SKM-1 treated with dmso at 0.1 percent for 144 hours (cell line): Measurements from ENCODE around the gene SPINT1.

ENCODE experiments used
- DNase-seq: peaks from one replicate; lab custom pipeline; 2025; ENCODE audit not compliant: unreplicated experiment; lab: John Stamatoyannopoulos, UW

The SPINT1 gene

DNA sequence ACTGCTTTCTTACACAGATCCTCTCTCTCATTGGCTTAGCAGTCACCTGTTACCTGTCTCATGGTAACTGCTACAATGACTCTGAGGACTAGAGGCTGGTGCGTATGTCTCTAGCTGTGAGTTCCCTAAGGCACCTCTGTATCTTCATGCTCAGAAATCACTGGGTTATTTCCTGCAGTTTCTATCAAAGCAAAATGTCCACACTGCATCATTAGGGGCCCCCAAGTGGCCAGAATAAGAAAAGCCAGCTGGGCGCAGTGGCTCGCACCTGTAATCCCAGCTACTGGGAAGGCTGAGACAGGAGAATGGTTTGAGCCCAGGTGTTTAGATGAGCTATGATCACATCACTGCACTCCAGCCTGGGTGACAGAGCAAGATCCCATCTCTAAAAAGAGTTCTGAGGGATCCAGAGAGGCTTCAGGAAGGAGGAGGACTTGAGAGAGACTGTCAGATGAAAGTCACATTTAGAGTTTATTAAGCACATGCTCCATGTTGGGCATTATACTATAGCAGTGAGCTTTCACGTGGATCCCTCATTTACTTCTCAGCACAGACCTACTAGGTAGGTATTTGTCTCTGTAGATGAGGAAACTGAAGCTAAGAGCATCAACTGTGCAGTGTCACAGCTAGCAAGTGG is 48.1 kb downstream of the SPINT1 start:
- DNase-seq: peak; percentile 25

DNA sequence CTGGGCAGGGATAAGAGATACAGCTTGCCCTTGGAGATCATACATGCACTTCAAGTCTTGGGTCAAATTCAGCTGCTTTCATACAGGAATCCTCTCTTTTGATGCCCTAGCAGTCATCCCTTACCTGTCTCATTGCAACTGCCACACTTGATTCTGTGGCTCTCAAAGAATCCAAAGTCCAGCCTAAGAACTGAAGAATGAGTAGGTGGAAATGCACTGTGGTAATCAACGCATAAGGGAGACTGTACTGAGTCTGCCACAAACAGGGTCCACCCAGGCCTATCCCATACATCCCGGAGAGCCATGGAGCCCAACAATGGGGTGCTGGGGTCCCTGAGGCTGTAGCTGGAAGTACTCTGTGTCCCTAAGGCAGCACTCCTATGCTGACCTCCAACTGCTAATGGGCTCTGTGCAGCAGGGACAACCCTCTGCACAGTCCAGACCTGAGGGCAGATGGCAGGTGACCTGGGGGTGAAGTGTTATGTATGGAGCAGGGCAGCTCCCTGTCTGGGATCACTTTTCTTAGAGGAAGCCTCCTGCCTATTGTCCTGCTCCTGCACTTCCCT is 48.7 kb downstream of the SPINT1 start:
- DNase-seq: no peak

DNA sequence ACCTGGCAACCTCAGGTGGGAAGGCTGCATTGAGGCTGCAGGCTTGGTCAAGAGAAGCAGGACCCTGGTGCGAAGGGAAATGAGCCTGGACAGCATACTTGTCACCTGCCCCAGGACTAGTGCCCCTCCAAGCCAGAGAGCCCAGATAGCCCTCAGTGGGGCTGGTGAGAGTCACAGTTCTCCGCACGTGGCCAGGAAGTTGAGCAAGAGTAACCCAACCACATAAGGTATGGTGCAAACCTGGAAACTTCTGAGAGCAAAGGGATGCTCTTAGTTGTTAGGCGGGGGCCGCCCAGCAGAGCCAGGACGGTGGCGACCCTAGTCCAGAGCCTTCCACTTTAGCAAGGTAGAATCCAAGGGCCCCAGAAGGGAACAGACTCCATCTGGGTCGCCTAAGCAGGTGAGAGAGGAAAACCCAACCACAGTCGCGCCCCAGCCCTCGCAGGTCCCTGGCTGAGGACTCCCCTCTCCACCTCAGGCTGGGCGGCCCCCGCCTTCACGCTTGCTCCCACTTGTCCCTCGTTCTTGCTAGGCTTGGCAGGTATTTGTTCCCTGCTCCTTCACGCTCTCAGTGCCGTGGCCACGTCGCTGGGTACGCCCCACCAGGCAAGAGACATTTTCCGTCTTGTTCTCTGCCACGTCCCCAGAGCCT is 49.3 kb downstream of the SPINT1 start:
- DNase-seq: no peak

DNA sequence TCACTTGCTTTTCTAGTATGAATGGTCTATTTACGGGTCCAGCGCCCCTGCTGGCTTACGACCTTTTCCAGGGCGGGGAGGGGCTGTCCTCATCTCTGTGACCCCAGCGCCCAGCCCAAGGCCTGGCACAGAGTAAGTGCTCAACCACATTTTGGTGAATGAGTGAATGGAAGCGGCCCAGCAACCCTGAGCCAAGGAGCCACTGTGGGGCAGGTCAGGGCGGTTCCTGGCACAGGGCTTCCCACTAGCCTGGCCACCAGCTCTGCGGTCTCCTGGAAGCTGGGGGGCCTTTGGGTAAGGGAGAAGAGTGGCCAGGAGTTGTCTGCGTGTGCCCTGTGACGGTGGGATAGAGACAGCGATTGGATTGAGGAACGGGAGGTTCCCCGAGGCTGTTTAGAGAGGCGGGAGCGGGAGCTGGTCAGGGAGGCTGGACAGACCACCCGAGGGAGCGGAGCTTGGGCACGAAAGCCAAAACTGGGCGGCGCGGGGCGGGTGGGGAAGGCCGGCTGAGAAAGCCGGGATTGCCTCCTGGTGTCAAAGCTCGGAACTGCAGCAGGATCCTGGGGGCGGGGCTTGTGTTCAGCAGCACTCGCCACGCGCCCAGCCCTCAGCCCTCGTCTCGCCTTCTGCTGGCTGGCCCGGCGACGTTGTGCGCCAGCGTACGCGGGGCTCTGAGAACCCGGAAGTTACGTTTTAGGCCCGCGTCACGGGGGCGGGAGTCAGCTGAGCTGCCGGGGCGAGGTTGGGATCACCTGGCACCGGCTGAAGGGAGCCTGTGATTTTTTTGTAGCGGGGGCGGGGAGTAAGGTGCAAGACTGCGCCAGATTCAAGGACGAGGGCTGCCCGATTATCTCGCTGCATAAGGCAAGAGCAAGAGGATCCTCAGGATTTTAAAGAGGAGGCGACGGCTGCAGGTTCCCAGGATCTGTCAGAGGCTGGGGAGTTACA is 50.2 kb downstream of the SPINT1 start, which contains the start of gene VPS18:
Gene VPS18 (plus strand): TSS at position 718 of the 948 bp plus-strand sequence. CDS start 319 bp downstream, outside the sequence.
- peak; percentile 95 for DNase-seq

DNA sequence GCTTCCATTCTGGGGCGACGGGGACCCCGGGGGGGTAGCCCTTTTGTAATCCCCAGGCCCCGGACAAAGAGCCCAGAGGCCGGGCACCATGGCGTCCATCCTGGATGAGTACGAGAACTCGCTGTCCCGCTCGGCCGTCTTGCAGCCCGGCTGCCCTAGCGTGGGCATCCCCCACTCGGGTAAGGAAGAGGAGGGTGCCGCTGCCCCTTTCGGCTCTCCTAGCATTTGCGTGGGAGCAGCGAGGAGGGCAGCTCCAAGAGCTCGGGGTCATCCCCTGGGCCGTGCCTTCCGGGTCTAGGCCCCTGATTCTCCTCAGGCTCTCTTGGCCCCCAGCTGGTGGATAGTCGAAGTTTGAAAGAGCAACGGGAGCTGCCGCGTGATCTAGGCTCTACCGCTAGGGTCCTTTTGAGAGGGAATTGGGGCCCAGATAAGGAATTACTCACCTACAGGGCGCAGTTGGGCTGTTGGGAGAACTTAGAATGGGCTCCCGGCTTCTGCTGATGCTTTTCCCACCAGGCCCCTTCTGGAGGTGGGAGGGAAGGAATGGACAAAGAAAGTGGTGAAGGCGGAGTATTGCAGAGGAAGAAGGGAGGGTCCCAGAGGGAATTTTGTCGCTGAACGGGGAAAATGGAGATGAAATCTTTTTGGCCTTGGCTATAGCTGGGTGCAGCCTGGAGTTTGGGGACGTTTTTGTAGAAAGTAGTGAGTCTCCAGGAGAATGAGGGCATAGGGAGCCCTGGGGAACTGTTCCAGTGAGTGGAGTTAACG is 51.0 kb downstream of the SPINT1 start:
- DNase-seq: peak; percentile 77

DNA sequence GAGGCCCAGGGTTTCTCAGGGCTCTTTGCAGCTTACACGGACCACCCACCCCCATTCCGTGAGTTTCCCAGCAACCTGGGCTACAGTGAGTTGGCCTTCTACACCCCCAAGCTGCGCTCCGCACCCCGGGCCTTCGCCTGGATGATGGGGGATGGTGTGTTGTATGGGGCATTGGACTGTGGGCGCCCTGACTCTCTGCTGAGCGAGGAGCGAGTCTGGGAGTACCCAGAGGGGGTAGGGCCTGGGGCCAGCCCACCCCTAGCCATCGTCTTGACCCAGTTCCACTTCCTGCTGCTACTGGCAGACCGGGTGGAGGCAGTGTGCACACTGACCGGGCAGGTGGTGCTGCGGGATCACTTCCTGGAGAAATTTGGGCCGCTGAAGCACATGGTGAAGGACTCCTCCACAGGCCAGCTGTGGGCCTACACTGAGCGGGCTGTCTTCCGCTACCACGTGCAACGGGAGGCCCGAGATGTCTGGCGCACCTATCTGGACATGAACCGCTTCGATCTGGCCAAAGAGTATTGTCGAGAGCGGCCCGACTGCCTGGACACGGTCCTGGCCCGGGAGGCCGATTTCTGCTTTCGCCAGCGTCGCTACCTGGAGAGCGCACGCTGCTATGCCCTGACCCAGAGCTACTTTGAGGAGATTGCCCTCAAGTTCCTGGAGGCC is 55.8 kb downstream of the SPINT1 start:
- DNase-seq: no peak

DNA sequence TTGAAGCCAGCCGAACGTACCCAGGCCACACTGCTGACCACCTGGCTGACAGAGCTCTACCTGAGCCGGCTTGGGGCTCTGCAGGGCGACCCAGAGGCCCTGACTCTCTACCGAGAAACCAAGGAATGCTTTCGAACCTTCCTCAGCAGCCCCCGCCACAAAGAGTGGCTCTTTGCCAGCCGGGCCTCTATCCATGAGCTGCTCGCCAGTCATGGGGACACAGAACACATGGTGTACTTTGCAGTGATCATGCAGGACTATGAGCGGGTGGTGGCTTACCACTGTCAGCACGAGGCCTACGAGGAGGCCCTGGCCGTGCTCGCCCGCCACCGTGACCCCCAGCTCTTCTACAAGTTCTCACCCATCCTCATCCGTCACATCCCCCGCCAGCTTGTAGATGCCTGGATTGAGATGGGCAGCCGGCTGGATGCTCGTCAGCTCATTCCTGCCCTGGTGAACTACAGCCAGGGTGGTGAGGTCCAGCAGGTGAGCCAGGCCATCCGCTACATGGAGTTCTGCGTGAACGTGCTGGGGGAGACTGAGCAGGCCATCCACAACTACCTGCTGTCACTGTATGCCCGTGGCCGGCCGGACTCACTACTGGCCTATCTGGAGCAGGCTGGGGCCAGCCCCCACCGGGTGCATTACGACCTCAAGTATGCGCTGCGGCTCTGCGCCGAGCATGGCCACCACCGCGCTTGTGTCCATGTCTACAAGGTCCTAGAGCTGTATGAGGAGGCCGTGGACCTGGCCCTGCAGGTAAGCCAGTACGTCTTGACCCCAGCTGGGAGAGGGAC is 56.6 kb downstream of the SPINT1 start:
- DNase-seq: no peak

DNA sequence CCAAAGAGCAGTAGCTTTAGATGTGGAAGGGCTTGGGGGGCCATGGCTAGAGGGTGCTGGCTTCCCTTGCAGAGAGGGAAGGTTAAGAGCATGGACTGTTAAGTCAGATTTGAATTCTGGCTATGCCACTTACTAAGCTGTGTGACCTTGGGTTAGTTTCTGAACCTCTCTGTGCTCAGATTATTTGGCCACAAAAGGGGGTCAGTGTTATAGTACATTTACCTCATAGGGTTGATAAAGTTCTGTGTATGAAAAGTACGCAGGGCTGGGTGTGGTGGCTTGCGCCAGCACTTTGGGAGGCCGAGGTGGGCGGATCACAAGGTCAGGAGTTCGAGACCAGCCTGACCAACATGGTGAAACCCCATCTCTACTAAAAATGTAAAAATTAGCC is 57.2 kb downstream of the SPINT1 start:
- no peak for DNase-seq

DNA sequence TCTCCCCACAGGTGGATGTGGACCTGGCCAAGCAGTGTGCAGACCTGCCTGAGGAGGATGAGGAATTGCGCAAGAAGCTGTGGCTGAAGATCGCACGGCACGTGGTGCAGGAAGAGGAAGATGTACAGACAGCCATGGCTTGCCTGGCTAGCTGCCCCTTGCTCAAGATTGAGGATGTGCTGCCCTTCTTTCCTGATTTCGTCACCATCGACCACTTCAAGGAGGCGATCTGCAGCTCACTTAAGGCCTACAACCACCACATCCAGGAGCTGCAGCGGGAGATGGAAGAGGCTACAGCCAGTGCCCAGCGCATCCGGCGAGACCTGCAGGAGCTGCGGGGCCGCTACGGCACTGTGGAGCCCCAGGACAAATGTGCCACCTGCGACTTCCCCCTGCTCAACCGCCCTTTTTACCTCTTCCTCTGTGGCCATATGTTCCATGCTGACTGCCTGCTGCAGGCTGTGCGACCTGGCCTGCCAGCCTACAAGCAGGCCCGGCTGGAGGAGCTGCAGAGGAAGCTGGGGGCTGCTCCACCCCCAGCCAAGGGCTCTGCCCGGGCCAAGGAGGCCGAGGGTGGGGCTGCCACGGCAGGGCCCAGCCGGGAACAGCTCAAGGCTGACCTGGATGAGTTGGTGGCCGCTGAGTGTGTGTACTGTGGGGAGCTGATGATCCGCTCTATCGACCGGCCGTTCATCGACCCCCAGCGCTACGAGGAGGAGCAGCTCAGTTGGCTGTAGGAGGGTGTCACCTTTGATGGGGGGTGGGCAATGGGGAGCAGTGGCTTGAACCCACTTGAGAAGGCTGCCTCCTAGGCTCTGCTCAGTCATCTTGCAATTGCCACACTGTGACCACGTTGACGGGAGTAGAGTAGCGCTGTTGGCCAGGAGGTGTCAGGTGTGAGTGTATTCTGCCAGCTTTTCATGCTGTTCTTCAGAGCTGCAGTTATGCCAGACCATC is 59.0 kb downstream of the SPINT1 start:
- peak; percentile 99 for DNase-seq

DNA sequence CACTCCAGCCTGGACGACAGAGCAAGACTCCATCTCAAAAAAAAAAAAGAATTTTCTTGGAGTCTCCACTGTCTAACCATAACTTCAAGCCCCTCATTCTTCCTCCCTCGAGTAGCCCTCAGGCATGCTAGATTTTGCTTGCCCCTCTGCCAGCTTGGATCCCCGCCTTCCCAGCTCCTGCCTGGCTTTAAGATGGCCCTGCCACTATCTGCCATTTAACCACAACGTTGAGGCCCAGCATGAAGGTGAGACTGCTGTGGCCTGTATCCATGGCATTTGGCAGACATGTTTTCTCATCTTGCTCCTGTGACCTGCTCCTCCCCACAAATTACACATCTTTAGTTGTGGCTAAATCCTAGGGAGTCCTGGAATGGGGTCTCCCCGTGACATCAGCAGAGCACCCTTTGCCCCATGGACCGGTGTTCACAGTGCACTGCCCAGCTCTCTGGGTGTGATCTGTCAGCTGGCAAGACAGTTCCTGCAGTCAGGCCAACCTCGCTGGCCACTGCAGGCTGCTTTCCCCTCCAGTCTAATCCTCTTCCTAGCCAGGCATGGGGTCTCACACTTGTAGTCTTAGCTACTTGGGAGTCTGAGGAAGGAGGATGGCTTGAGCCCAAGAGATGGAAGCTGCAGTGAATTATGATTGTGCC is 60.8 kb downstream of the SPINT1 start:
- DNase-seq: no peak

DNA sequence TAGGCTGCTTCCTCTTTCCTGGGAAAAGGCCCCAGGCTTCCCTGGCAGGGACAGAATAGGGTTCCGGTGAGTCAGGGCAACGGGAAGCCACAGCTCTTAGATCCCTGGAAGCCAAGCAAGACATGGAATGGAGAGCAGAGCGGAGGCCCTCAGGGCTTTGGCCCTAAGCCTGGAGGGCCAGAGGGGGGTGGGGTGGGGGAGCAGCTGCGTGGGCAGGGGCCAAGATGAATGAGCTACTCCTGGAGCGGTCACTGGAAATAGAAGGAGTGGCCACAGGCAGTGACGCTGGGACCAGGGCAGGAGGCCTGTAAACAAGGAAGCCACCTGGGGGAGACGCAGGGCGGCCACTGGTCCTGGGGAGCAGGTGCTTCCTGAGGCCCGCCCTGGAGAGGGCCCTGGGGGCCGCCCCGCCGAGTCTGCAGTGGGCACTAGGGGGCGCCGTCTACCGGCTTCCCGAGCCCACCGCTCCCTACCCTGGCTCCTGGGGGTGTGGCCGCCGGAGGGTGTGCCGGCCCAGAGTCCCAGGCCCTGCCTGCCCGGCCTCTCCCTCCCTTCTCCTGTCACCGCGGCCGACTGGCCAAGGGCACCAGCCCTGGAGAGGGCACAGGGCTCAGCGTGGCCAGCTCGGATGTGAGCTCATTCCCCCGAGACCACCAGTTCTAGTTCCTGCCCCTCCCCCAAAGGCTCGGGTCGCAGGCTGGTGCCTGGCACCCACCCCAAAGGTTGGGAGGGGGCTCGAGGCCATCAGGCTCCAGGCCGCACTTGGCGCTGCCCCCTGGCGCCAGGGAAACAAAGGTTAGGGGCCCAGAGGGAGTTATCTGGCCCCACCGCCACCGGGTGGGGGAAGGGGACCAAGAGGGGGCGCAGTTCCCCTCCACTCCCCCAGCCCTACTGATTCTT is 62.5 kb downstream of the SPINT1 start:
- peak; percentile 20 for DNase-seq

DNA sequence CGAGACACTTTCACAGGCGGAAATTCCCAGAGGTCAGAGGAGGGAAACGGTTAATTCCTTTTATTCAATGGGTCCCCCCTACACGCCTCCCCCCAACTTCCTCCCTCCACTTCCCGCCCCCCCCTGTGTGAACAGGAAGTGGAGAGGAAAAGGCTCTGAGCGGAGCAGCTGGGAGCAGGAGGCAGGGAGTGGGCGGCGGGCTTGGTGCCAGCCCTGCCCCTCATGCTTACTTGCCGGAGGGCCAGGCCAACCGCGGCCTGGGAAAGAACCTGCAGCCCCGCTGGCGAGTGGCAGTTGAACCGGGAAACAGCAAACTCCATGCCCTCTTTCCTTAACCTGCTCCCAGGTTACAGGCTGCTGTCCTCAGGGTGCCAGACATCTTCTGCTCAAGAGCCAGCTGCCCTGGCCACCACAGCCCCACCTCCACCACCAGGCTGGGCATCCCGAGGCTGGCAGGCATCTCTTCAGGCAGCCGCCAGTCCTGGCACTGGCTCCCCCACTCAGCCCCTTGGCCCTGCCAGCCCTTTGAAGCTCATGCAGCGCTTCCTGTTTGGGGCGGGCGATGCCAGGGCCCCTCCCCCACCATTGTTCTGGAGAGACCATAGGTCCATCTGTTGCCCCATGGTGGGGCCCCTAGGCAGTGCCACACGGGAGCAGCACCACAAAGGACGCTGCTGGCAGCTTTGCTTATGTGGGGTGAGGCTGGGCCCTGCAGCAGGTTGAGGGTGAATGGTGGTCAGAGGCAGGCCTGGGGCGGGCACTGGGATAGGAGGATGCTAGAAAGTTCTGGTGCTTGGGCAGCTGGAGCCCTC is 63.3 kb downstream of the SPINT1 start:
- no peak for DNase-seq
